ENCODE measurements around the gene MRPL52.

- TF ChIP-seq EZH2 (IDR thresholded peaks at IDR 0.05) (no peak), POLR2AphosphoS5 (IDR thresholded peaks at IDR 0.05; ENCODE audit: borderline replicate concordance, low read depth, low read length) (no peak), FOXP2 (optimal IDR thresholded peaks at IDR 0.05; ENCODE audit: control extremely low read depth, extremely low read length, insufficient read depth) (no peak)
Observed at GRCh38 chr14:22838631-22839041, 8.9 kb downstream of the MRPL52 start.

Measured in SK-N-MC (cell line).